NCI-H2029 (cell line): ENCODE data around the gene PSMA3.
"Not testable (repeated sequence)": the region's sequence is repeated elsewhere in the genome, so short reads cannot be mapped to it uniquely, and the experiment has no call there.

Experiments used
- DNase-seq: peaks from one replicate; lab custom pipeline; 2025; lab: John Stamatoyannopoulos, UW

The PSMA3 gene

DNA sequence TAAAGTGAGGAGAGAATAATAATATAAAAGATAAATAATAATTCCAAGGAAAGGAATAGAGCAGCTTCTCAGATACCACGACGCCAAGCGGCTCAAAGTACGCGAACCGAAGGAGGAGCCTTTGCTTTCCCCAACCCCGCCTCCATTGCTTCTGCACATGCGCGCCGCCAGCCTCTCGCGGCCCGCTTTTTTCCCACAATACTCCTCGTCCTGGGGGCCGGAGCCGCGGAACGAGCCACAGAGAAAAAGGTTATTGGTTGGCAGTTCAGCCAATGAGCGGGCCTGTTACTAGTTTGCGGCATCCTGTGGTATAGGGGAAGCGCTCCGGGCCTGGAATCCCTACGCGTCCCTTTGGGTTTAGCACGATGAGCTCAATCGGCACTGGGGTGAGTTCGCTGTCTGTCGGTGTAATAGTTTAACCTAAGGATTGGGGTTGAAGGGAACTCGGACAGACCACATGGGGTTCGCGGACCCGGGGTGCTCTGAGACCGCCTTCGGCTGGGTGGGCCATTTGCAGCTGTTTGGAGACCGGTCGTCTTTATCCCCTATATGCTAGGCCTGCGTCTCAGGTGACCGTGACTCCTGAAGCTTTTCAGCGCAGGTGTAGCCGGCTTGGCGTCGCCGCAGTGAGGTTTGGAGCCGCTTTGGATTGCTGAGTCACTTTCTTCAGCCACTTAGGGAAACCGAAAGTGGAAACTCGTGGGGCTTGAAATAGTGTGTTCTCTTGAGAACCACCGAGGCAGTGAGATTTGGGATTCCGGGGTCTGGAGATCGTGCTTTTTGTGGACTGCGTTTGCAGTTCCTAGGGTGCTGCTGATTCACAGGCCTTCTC lies at the start of gene PSMA3:
Gene PSMA3 (plus strand): TSS at position 288 of the 832 bp plus-strand sequence. CDS start 78 bp downstream, at position 366.
- peak; percentile 99 for DNase-seq

DNA sequence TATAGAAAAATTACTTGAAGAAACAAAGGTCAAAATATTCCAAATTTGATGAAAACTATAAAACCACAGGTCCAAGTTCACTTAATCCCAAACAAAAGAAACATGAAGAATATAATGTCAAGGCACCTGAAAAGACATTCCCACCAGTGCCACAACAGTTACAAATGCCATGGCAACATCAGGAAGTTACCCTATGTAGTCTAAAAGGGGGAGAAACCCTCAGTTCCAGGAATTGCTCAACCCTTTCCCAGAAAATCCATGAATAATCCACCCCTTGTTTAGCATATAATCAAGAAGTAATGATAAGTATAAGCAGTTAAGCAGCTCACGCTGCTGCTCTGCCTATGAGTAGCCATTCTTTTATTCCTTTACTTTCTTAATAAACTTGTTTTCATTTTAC lies 48.4 kb upstream of the PSMA3 start:
- no peak for DNase-seq

DNA sequence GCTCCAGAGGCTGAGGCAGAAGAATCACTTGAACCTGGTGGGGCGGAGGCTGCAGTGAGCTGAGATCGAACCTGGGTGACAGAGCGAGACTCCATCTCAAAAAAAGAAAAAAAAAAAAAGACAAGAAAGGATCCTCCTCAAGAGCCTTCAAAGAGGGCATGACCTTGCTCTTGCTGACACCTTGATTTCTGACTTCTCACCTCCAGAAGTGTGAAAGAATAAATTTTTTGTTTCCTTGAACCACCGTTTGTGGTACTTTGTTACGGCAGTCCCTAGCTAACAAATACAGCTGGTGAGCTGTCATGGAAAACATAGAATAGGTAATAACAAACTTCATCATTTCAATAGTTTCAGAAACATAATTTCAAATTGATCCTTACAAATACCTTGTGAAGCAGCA lies 46.6 kb upstream of the PSMA3 start:
- DNase-seq: no peak

DNA sequence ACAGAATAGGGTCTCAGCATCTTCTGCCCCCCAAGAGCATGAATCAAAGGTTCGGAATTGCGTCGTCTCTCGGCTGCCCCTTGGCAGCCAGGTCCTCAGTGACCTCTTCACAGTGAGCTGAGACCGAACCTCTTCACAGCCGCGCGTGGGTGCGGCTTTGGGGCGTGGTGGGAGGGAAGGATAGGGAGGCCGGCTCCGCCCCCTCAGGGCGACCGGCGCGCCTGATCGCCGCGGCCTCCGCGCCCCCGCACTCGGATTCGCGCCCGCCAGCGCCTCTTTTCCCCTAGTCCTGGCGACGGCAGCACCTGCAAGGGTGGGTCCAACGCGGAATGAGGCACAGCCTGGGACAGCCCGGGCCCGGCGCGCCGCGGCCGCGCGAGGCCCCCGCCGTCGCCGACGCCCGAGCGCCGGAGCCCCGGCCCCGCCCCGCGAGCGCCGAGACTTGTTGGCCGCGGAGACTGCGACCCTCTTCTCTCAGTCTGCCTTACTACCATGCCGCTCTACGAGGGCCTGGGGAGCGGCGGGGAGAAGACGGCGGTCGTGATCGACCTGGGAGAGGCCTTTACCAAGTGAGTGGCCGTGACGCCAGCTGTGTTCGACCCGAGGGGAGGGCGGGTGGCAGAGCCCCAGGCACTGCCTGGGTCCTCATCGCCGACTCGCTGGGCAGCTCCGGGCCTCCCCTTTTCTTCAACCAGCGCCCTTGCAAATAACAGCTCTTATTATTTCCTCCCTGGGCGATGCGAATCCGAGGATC lies 44.7 kb upstream of the PSMA3 start, which contains the start of gene ACTR10:
Gene ACTR10 (plus strand): TSS at position 424 of the 754 bp plus-strand sequence. CDS start 69 bp downstream, at position 493.
- DNase-seq: peak; percentile 89

DNA sequence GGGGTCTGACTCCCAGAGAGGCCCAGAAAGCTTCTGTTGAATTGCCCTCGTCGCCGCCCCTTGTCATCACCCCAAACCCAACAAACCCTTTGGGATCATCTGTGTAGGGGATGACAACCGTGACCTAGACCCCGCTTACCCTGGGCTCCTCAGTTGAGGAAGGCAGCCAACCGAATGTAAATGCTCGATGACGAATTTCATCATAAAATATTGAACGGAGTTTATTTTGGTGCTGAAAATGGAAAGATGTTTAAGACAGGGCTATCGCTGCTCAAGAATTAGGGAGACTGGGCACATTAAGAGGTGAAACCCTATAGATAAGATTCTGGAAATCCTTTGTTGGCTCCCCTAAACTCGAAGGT lies 44.2 kb upstream of the PSMA3 start:
- DNase-seq: no peak

DNA sequence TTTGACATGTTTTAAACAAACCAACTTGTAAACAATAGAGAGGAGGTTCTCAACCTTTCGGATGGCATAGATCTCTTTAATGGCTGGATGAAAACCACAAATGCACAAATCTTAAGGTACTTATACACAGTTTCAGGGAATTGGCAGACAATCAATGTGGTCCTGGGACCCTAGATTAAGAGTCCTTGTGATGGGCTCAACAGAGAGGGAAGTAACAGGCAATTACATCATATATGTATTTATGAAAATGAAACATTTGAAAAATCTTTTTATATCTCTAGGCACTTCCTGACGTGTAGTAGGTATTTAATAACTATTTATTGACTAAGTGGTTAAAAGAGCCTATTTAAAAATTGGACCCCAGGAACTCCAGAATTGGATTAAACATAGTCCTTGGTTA lies 43.8 kb upstream of the PSMA3 start:
- peak; percentile 7 for DNase-seq

DNA sequence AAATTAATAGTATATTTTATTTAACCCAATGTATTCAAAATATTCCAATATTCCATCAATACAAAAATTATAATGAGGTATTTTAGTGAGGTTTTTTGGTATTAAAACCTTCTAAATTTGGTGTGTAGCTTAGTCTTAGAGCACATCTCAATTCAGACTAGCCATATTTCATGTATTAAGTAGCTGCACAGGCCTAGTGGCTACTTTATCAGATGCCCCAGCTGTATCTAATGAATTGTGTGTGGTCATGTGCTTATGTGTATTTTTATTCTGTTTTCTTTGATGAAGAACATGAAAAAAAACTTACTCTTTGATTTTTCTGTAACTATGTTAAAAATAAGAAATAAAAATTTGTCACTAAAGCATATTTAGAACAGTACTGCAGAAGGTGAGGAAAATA lies 31.5 kb upstream of the PSMA3 start:
- no peak for DNase-seq

DNA sequence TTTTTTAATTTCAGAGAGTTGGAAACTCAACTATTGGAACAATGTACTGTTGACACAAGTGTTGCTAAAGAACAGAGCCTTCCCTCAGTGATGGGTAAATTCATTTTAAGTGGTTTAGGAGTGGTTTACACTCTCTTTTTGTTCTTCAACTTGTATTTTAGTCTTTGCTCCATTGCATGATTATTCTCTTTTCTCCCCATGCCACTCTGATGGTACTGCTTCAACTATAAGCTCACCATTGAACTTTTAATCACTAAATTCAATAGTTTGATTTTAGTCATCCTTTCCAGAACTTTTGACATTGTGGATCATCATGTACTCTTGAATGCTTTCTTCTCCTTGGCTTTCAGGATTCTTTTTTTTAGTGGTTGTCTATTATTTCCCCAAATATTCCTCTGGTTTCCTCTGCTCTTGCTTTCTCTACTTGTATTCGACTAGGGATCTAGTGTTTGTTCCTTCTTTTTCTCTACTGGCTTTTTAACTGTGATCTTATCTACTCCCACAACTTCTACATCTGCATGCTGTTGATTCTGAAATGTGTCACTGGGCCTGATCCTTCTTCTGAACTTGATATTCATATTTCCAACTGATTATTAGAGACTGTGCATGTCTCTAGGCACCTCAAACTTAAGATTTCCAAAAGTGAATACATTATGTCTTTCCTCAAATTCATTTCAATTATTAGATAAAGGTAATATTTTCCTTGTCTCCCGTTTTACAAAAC lies 29.3 kb upstream of the PSMA3 start:
- no peak for DNase-seq

DNA sequence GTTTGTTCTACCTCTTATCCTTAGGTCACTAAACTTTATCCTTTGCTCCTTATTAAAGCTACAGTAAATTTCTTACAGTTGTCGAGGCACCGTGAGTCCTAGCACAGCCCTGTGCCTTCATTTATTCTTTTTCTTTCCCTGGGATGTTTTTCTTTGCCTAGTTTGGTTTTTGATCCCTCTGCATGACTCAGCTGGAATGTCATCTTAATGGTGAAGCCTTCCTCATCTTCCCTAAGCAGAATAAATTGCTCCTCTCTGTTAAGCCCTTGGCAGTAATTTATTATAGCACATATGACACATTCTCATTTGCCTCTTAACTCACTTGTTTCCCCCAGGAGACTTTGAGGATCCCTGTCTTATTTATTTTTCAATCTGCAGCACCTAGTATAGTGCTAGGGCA lies 28.1 kb upstream of the PSMA3 start:
- DNase-seq: no peak

DNA sequence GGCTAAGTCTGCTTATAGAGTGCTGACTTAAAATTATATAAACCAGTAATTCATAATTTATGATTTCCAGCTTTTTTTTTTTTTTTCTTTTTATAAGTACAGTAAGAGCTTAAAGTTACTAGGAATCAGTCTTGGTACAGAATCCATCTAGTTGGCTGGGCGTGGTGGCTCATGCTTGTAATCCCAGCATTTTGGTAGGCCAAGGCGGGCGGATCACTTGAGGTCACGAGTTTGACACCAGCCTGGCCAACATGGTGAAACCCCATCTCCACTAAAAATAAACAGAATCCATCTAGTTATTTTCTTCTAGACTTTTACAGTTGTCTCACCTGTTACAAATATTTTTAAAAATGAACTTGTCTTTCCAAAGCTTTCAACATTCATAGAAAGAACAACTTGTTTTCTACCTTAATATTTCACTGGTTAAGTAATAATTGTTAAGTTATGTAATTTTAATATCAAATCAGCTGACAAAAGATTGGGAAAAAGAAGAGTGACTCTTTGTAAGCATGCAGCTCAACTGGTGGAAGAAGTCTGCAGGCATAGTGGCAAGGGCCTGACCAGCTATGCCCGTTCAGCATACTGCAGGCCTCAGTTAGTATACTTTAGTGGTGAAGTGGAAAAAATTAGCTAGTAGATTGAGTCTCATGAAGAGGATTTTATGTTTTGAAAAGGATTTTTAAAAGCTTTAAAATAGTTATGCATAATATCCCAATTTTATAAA lies 17.4 kb upstream of the PSMA3 start:
- DNase-seq: no peak

DNA sequence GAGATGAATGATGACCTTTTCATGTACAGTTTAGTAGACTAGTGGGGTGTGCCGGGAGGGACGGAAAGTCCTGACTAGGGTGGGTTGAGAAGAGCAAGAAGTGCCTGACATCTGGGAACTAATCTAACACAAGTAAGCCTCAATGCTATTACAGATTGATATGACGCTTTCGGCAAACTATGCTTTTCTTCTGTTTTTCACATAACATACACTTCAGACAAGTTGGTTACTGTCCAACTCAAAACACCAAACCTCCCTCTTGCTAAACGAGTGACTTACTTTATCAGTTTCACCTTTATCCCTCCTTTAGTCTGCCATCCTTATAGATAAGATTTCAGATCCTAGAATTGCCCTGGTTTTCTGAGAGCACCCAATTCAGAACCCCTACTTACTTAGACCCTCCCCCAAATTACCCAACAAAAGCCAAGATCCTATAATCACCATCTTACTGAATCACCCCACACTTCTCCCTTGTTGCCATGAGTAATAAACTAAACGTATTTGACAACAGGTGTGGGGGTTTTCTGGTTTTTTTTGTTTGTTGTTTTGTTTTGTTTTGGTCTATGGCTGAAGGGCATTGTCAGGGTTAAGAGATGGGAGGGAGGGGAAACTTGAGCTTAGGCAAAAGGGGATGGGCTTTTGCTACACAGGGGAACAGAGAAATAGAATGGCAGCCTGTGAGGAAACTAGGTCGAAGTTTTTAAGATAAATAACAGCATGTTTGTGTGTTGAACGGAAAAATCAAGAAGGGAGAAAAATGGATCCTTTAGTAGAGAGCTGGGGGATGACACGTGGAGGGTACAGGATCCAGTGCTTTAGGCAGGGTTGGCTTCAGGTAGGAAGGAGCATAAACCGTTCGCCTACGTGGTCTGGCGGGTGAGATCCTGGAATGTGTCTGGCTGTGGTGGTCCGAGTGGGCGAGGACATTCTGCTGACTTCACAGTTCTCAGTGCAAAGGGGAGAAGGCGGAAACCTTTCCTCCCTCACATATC lies 6.1 kb upstream of the PSMA3 start:
- no peak for DNase-seq

DNA sequence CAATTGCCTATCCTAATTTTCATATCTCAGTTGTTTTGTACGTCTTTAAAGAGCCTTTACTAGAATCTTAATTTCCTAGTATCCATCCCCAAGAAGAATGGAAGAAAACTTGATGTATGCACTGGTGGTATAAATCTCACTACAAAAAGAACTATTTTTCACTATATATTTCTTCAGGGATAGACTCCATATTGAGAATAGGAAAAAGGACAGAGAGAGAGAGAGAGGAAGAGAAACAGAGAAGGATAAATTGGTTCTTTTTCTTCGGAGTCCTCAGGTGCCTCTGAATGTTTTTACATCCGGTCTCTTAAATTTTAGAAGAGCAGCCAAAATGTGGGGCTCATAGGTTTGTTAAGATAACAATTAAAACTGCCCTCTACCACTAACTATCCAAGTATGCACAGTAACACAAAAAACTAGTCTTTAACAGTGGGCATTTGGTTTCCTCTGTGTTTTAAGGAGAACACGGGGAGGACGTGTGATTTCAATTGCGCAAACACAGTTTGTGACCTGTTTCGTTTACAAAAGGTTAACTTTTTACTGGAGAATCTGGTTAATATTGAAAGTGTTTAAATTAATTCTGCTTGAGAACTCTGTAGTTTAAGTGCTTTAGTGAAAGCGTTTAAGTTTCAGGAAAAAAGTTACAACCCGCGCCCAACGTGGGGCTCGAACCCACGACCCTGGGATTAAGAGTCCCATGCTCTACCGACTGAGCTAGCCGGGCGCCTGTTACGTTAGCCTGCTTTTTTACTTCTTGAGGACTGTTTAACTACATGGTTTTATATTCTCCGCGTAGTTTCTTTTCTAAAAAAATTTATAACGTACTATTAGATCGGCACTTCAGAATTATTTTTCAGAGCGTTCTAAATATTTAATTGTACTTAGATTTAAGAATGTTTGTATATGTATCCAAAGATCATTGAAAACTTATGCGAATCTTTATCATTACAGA lies 5.1 kb upstream of the PSMA3 start:
- DNase-seq: peak; percentile 67

DNA sequence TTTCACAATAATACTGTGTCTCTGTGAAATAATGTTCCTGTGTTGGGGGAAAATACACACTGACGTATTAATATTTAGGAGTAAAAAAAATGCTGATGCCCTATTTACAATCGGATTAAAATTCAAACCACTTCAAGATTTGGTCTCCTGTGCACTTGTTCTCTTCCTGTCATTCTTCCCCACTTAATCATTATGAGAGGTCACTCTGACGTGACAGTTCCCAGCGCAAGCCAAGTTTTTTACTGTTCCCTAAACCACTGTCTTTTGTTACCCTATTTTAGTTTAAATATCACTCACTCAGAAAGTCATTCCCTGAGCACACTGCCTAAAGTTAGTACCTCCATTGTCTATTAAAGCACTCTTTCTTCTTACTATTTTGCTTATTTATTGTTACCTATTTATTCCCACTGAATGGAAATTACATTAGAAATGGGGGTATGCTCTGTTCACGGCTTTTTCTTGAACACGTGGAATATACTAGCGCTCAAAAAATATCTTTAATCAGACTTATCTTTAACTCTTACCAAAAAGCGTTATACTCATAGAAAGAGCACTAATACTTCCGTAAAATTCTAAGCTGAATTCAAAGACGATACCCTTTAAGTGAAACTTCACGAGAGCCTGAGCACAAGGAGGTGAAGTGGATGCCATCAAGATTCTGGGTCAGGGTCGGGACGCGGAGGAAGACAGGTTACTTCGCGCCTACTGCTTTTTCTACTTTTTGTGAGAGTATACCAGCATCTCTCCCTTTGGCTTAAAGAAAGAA lies 670 bp upstream of the PSMA3 start:
- peak; percentile 71 for DNase-seq

DNA sequence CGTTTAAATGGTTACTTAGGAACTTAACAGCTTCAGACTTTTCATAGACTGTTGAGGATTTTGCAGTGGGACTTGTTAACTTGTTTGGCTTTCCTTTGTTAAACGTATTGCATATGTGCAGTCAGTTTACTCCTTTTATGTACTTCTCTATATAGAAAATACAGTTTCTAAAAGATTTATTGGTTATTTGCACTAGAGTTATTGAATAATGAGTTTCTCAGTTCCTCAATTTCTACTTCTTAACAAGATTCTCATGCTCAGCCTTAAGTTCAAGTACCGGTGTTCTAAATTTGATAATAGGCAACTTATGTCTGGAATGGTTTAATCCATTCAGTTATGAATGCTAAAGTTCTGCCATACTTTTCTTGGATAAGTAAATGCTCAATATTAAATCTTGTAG lies 919 bp downstream of the PSMA3 start:
- no peak for DNase-seq

DNA sequence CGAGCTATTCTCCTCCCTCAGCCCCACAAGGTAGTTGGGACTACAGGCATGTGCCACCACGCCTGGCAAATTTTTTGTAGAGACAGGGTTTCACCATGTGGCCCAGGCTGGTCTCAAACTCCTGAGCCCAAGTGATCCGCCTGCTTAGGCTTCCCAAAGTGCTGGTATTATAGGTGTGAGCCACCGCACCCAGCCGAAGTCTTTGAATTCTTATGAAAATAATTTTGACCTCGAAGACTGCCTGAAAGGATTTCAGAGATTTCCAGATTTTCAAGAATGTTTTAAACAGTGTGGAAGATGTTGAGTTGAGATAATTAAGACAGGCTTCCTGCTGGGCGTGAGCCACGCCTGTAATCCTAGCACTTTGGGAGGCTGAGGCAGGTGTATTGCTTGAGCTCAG lies 5.0 kb downstream of the PSMA3 start:
- DNase-seq: no peak

DNA sequence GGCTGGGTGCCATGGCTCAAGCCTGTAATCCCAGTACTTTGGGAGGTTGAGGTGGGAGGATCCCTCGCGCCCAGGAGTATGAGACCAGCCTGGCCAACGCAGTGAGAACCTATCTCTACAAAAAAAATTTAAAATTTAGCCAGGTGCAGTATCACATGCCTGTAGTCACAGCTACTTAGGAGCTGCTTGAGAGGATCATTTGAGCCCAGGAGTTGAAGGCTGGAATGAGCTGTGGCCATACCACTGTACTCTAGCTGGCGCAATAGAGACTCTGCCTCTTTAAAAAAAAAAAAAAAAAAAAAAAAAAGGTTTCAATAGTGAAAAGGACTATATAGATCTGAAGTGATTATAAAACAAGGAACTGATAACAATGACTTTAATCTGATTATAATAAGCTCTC lies 13.5 kb downstream of the PSMA3 start:
- no peak for DNase-seq

DNA sequence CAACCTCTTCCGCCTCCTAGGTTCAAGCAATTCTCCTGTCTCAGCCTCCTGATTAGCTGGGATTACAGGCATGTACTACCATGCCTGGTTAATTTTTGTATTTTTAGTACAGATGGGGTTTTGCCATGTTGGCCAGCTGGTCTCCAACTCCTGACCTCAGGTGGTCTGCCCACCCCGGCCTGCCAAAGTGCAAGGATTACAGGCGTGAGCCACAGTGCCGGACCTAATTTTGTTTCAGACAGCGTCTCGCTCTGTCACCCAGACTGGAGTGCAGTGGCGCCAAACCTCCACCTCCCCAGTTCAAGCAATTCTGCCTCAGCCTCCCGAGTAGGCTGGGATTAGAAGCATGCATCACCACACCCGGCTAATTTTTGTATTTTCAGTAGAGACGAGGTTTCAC lies 17.4 kb downstream of the PSMA3 start:
- DNase-seq: not testable (repeated sequence)

DNA sequence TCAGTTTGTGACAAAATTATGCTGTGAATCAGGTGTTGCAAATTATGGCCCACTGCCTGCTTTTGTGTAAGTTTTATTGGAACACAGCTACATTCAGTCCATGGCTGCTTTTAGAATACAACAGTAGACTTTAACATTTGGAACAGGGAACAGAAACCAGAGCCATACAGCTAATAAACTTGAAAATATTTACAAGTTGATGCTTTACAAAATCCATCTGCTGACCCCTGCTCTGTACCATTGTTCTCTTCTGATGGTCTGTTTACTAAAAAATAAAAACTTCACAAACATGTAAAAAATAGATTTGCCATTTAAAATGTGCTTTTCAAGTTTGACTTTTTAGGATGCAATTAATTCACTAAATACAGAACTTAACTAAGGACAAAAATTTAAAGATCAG lies 20.8 kb downstream of the PSMA3 start:
- no peak for DNase-seq

DNA sequence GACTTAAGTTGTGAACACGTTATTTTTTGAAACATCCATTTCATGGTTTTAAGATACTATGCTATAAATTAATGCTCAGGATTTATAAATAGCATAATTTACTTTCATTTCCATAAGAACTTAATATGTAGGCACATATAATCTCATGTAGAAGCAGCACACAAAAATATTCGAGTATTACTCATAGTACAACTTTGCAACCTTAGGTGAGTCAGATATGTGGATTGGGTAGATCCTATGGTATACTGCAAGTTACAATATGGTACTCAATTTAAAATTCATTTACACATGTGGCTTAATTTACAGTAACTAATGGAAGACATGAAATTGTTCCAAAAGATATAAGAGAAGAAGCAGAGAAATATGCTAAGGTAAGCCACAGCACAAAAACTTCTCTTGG lies 26.0 kb downstream of the PSMA3 start:
- no peak for DNase-seq
